Panc1 (cell line): ENCODE measurements around the gene CES5A. TPM values are rescaled to one million over a fixed set of nuclear protein-coding genes. Genes with fewer than 3 reads are reported as not detected.

ENCODE experiments used
- ATAC-seq: fragments of 200-7000 bp; cut with Tn5 transposase; 2 replicates; pipeline ENCODE4 v1.9.1; 2020; ENCODE audit warnings: mild to moderate bottlenecking, moderate library complexity
- BruUV-seq: library from RNA; stranded (reverse); fragments of 400-500 nt; replicated peaks from 2 replicates; lab custom pipeline; 2021; lab: Mats Ljungman, UMichigan
- CTCF ChIA-PET: fragments of 300-600 bp; sonication (Branson Sonifier 250); formaldehyde crosslinking; loops from one replicate; lab custom pipeline; 2022; ENCODE audit warnings: antibody characterized with exemption; lab: Charles Lee
- POLR2A ChIA-PET: fragments of 300-600 bp; sonication (Branson Sonifier 250); formaldehyde crosslinking; loops from one replicate; lab custom pipeline; 2022; ENCODE audit warnings: antibody characterized with exemption; lab: Charles Lee
- DNase-seq: peaks from one replicate; pipeline ENCODE4 v3.0.0-alpha.2; 2010; ENCODE audit warnings: low read depth, low spot score
- H3K27ac ChIP-seq: 2 replicates; pipeline ENCODE4 v1.5.1; 2011; ENCODE audit warnings: mild to moderate bottlenecking, low read length, inconsistent platforms
- H3K27me3 ChIP-seq: fragments of 200-500 bp; sonication (Bioruptor generic); 2 replicates; pipeline ENCODE4 v1.6.0; 2014; ENCODE audit warnings: low read length, inconsistent platforms; ENCODE audit not compliant: control insufficient read depth, insufficient read depth
- H3K36me3 ChIP-seq: fragments of 200-500 bp; sonication (Bioruptor generic); 2 replicates; pipeline ENCODE4 v1.5.1; 2014; ENCODE audit warnings: inconsistent platforms, mild to moderate bottlenecking, low read length, moderate library complexity; ENCODE audit not compliant: control insufficient read depth, insufficient read depth
- H3K4me1 ChIP-seq: 2 replicates; pipeline ENCODE4 v1.5.1; 2011; ENCODE audit warnings: inconsistent platforms, mild to moderate bottlenecking, low read length, moderate library complexity; ENCODE audit not compliant: control insufficient read depth, insufficient read depth
- H3K4me3 ChIP-seq, 2 experiments: 2 replicates each; pipeline ENCODE4 v1.5.1; 2011 to 2012; ENCODE audit warnings: low read depth in 2 of 2, low read length in 2 of 2, mild to moderate bottlenecking in 2 of 2, inconsistent platforms in 1 of 2, moderate library complexity in 1 of 2
- H3K9me3 ChIP-seq: fragments of 200-500 bp; sonication (Bioruptor generic); 2 replicates; pipeline ENCODE4 v1.5.1; 2014; ENCODE audit warnings: low read depth, mild to moderate bottlenecking, inconsistent platforms, low read length, moderate library complexity; ENCODE audit not compliant: control insufficient read depth, insufficient read depth
- POLR2AphosphoS5 ChIP-seq: IDR thresholded peaks from 2 replicates; pipeline ENCODE4 v1.6.1; 2012; ENCODE audit warnings: mild to moderate bottlenecking, low read depth, low read length, moderate library complexity
- REST ChIP-seq, 2 experiments: IDR thresholded peaks; 2 replicates each; pipeline ENCODE4 v1.6.1; 2011 to 2012; ENCODE audit warnings: low read depth in 2 of 2, control low read depth in 1 of 2, low read length in 1 of 2, mild to moderate bottlenecking in 1 of 2, moderate library complexity in 1 of 2; ENCODE audit not compliant: insufficient read depth in 1 of 2
- SIN3A ChIP-seq: IDR thresholded peaks from 2 replicates; pipeline ENCODE4 v1.6.1; 2012; ENCODE audit warnings: low read depth, mild to moderate bottlenecking, low read length, moderate library complexity, borderline replicate concordance; ENCODE audit not compliant: insufficient read depth
- TCF7L2 ChIP-seq: IDR thresholded peaks from 2 replicates; pipeline ENCODE4 v1.6.1; 2011; ENCODE audit warnings: mild to moderate bottlenecking, low read depth, low read length, inconsistent platforms
- in situ Hi-C: cut with HindIII; loops from 2 replicates; pipeline ENCODE4 v1.10.0; 2016; ENCODE audit warnings: low sequenced_read_pairs, low pct_unique_long_range_greater_than_20kb
- intact Hi-C: fragments of 100-400 bp; cut with micrococcal nuclease; formaldehyde crosslinking; loops from one replicate; pipeline ENCODE4 v1.10.0; 2022; ENCODE audit not compliant: unreplicated experiment
- total RNA-seq: library from RNA; stranded (reverse); gene quantifications from one replicate; pipeline ENCODE4 v1.2.1, GENCODE V29; 2021; ENCODE audit not compliant: unreplicated experiment
- TF ChIP-seq, protein P1 (sequence below): fragments of 450-650 bp; IDR thresholded peaks from 2 replicates; pipeline ENCODE4 v1.5.1; 2017; ENCODE audit warnings: mild to moderate bottlenecking

The CES5A gene
- total RNA-seq, 1 experiment from 2014 or later, result not detected

DNA sequence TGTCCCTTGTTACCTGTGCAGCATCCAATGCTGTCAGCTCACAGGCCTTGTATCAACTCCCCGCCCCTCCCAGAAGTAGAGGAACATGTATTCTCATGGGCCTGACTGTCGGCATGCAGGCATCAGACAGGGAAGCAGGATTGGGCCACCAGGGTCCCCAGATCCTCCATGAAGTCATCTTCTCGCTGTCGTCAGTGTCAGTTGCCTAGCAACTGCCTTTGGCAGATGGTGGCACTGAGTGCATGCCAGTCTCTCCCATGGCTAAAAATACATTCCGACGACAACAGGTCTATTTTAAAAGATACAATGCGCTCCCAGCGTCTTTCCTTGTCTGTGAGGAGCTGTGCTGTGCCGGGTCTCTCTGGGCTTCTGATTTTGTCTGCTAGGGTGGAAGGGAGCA, 36.8 kb upstream of the CES5A start:
- no peaks in the 10 kb centered on the region for H3K36me3 ChIP-seq
- H3K27me3 ChIP-seq, result no peaks in the 10 kb centered on the region
- in situ Hi-C loops, result no loop called here
- no peak for DNase-seq
- CTCF ChIA-PET, result no interaction called here
- no peak for TF ChIP-seq REST (IDR thresholded peaks at IDR 0.05; ENCODE audit: insufficient read depth in 1 of 2, low read depth in 2 of 2, low read length in 1 of 2)
- TF ChIP-seq SIN3A, result no peak
- no peak for TF ChIP-seq POLR2AphosphoS5
- TF ChIP-seq, protein P1, sequence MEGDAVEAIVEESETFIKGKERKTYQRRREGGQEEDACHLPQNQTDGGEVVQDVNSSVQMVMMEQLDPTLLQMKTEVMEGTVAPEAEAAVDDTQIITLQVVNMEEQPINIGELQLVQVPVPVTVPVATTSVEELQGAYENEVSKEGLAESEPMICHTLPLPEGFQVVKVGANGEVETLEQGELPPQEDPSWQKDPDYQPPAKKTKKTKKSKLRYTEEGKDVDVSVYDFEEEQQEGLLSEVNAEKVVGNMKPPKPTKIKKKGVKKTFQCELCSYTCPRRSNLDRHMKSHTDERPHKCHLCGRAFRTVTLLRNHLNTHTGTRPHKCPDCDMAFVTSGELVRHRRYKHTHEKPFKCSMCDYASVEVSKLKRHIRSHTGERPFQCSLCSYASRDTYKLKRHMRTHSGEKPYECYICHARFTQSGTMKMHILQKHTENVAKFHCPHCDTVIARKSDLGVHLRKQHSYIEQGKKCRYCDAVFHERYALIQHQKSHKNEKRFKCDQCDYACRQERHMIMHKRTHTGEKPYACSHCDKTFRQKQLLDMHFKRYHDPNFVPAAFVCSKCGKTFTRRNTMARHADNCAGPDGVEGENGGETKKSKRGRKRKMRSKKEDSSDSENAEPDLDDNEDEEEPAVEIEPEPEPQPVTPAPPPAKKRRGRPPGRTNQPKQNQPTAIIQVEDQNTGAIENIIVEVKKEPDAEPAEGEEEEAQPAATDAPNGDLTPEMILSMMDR, result no peak
- no peak for TF ChIP-seq TCF7L2
- POLR2A ChIA-PET, result no interaction called here
- intact Hi-C loops, result no loop called here
- BruUV-seq, result no TSS peak
- no peak for ATAC-seq
- no peaks in the 10 kb centered on the region for H3K4me1 ChIP-seq
- no peaks in the 10 kb centered on the region for H3K9me3 ChIP-seq
- H3K4me3 ChIP-seq, result no peak overlapping the region
- H3K27ac ChIP-seq, result no peak overlapping the region

- ATAC-seq (no peak), DNase-seq (no peak)
- H3K27me3 ChIP-seq, result no peaks in the 10 kb centered on the region
- ChIA-PET POLR2A (no interaction called here), CTCF (no interaction called here)
- H3K9me3 ChIP-seq, result no peaks in the 10 kb centered on the region
- H3K4me3 ChIP-seq, result no peak overlapping the region
- no peaks in the 10 kb centered on the region for H3K36me3 ChIP-seq
- TF ChIP-seq SIN3A, result no peak
- intact Hi-C loops, result no loop called here
- in situ Hi-C loops, result no loop called here
- no peak overlapping the region for H3K27ac ChIP-seq
- H3K4me1 ChIP-seq, result no peaks in the 10 kb centered on the region
- no TSS peak for BruUV-seq
These were observed 36.4 kb upstream of the CES5A start for GRCh38 chr16:55911616-55912015.

- intact Hi-C loops, result no loop called here
- Histone ChIP-seq H3K27ac (no peak overlapping the region), H3K36me3 (no peaks in the 10 kb centered on the region), H3K9me3 (no peaks in the 10 kb centered on the region), H3K4me3 (no peak overlapping the region), H3K27me3 (no peaks in the 10 kb centered on the region; the same call in 1 of the 2 replicates), H3K4me1 (no peaks in the 10 kb centered on the region)
- POLR2A ChIA-PET, result no interaction called here
- BruUV-seq, result no TSS peak
- DNase-seq, result no peak
- in situ Hi-C loops, result no loop called here
- no peak for ATAC-seq
- CTCF ChIA-PET, result no interaction called here
- TF ChIP-seq TCF7L2 (no peak), REST (IDR thresholded peaks at IDR 0.05; ENCODE audit: insufficient read depth in 1 of 2, low read depth in 2 of 2, low read length in 1 of 2) (no peak), SIN3A (no peak), POLR2AphosphoS5 (no peak)
- TF ChIP-seq, protein P1, result no peak
These were observed 34.7 kb upstream of the CES5A start for GRCh38 chr16:55909876-55910275.
